IPS DF 6.9 (cell line): ENCODE results near the gene CPNE1.

ENCODE experiments used
- DNase-seq: peaks from one replicate; pipeline ENCODE4 v3.0.0-alpha.2; 2013; ENCODE audit warnings: low read depth, low spot score
- H3K27ac ChIP-seq: one replicate; pipeline ENCODE4 v1.5.1; 2013; ENCODE audit warnings: low read length, control low read depth
- H3K27me3 ChIP-seq: 2 replicates; pipeline ENCODE4 v1.6.1; 2013; ENCODE audit warnings: mild to moderate bottlenecking, low read length; ENCODE audit not compliant: control insufficient read depth, insufficient read depth
- H3K36me3 ChIP-seq: 2 replicates; pipeline ENCODE4 v1.6.1; 2013; ENCODE audit warnings: low read length; ENCODE audit not compliant: control insufficient read depth, insufficient read depth
- H3K4me1 ChIP-seq: 2 replicates; pipeline ENCODE4 v1.6.1; 2013; ENCODE audit warnings: low read length; ENCODE audit not compliant: control insufficient read depth, insufficient read depth
- H3K4me3 ChIP-seq: 2 replicates; pipeline ENCODE4 v1.5.1; 2013; ENCODE audit warnings: mild to moderate bottlenecking, low read length
- H3K9me3 ChIP-seq: 2 replicates; pipeline ENCODE4 v1.6.1; 2013; ENCODE audit warnings: low read length, inconsistent platforms; ENCODE audit not compliant: control insufficient read depth, insufficient read depth
- WGBS: extraction: QIAGEN DNeasy Blood & Tissue Kit; methylation state at CpG from one replicate; pipeline ENCODE4 v1.1.7; 2013; ENCODE audit warnings: mixed read lengths, missing lambda C conversion rate; ENCODE audit not compliant: insufficient read length, insufficient coverage; 5-methylcytosine and 5-hydroxymethylcytosine counted together

Gene CPNE1

GRCh38 chr20:35637276-35637675 lies 27.4 kb downstream of the CPNE1 start:
- H3K4me3 ChIP-seq: no peak overlapping the region
- no peak for DNase-seq
- H3K27ac ChIP-seq: no peak overlapping the region
- no peaks in the 10 kb centered on the region for H3K4me1 ChIP-seq
- peaks cover 1% of the 10 kb centered on the region; the same call in 1 of the 2 replicates for H3K36me3 ChIP-seq
- no CpG with 5 or more reads among the region's 6 CpGs for WGBS
- no peaks in the 10 kb centered on the region for H3K9me3 ChIP-seq
- no peaks in the 10 kb centered on the region for H3K27me3 ChIP-seq

DNA sequence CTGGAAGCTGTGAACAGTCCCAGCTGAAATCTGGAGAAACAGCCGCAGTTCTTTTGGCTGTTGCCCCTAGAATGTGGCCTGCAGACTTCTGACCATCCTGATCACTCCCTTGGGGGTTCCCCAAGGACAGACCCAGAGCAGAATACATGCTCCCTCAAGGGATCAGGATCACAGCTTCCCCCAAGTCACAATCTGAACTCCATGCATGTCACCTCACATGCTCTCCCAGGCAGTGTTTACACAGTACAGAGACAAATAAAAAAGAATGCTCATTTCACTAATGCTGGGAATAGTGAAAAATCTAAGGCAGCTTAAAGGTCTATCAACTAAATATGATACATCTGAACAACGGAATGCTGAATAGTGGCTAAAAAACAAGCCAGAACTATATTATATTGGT lies 28.6 kb downstream of the CPNE1 start:
- Histone ChIP-seq H3K4me1 (no peaks in the 10 kb centered on the region), H3K27ac (no peak overlapping the region), H3K9me3 (no peaks in the 10 kb centered on the region), H3K4me3 (no peak overlapping the region), H3K27me3 (no peaks in the 10 kb centered on the region), H3K36me3 (peaks cover 7% of the 10 kb centered on the region)
- no CpG with 5 or more reads among the region's 2 CpGs for WGBS
- DNase-seq: no peak

DNA sequence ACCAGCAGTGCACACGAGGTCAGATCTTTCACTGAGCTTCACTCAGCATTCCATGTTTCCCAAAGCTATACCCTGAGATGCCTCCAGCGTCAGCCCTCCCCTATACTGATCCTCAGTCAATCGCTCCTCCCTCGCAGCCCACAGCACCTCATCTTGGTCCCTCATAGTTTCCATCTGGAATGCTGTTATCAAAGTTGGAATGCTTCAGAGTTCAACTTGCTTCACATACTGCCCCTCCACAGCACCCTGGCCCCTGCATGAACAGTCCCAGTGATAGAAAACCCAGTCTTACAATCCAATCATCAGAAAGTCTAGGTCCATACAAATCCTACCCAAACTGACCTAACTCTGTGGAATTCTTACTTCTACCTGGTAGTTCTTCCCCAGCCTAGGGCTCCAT lies 29.0 kb downstream of the CPNE1 start:
- WGBS: no CpG with 5 or more reads among the region's 4 CpGs
- no peak for DNase-seq
- Histone ChIP-seq H3K27me3 (no peaks in the 10 kb centered on the region), H3K4me1 (no peaks in the 10 kb centered on the region), H3K4me3 (no peak overlapping the region), H3K36me3 (peaks cover 11% of the 10 kb centered on the region), H3K9me3 (no peaks in the 10 kb centered on the region), H3K27ac (no peak overlapping the region)

DNA sequence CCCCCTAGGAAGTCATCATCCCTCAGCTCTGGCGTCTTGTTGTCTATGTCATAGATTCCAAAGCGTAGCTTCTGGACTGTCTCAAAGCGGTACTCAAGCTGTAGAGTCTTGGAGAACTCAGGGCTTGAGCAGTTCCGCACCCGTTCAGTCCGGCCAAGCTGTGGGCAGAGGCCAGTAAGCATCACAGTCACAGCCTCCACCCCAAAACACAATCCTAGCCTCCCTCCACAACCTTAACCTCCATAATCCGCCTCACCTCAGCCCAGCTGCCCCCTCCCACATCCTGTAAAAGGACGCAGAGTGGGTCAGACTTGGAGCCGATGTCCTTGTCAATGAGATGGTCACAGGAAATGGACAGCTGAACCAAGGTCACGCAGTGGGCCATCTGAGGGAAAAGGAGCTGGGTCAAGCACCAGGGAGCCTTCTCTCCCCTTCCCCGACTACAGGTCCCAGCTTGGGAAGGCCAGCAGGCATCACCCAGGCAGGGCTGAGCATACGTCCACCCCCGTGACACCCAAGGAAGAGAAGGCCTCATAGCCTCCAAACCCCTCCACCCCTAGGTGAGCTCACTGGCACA lies 32.1 kb downstream of the CPNE1 start:
- WGBS: no CpG with 5 or more reads among the region's 13 CpGs

GRCh38 chr20:35630636-35631035 lies 34.1 kb downstream of the CPNE1 start:
- peaks cover 26% of the 10 kb centered on the region for H3K36me3 ChIP-seq
- H3K27me3 ChIP-seq: no peaks in the 10 kb centered on the region
- WGBS: no CpG with 5 or more reads among the region's 4 CpGs

More for the DNA sequence above, 32.1 kb downstream of the CPNE1 start:
- no peak overlapping the region for H3K27ac ChIP-seq
- H3K9me3 ChIP-seq: no peaks in the 10 kb centered on the region
- H3K27me3 ChIP-seq: no peaks in the 10 kb centered on the region
- peaks cover 15% of the 10 kb centered on the region for H3K36me3 ChIP-seq
- DNase-seq: no peak
- H3K4me1 ChIP-seq: no peaks in the 10 kb centered on the region
- no peak overlapping the region for H3K4me3 ChIP-seq

DNA sequence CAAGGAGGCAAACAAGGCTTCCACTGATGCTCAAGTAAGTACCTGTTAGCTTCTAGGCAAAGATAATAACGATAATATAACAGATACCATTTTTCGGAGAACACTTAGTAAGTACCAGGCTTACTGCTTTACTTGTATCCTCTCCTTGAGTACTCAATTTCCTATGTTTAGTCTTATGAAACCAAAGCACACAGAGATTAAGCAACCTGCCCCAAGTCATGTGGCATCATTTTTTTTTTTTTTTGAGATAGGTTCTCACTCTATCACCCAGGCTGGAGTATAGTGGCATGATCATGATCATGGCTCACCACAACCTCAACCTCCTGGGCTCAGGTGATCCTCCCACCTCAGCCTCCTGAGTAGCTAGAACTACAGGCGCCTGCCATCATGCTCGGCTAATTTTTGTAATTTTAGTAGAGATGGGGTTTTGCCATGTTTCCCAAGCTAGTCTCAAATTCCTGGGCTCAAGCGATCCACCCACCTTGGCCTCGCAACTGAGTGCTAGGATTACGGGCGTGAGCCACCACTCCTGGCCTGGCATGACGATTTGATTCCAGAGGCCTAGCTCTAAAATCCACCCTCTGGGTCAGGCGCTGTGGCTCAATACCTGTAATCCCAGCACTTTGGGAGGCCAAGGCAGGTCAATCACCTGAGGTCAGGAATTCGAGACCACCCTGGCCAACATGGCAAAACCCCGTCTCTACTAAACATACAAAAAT lies 35.1 kb downstream of the CPNE1 start:
- Histone ChIP-seq H3K4me1 (no peaks in the 10 kb centered on the region), H3K9me3 (no peaks in the 10 kb centered on the region), H3K4me3 (no peak overlapping the region), H3K27me3 (no peaks in the 10 kb centered on the region), H3K36me3 (peaks cover 29% of the 10 kb centered on the region), H3K27ac (no peak overlapping the region)
- no peak for DNase-seq
- no CpG with 5 or more reads among the region's 12 CpGs for WGBS

More at GRCh38 chr20:35630636-35631035, 34.1 kb downstream of the CPNE1 start:
- Histone ChIP-seq H3K4me1 (no peaks in the 10 kb centered on the region), H3K27ac (no peak overlapping the region), H3K4me3 (no peak overlapping the region), H3K9me3 (no peaks in the 10 kb centered on the region)
- DNase-seq: no peak

GRCh38 chr20:35627121-35627520 lies 37.6 kb downstream of the CPNE1 start:
- Histone ChIP-seq H3K27ac (no peak overlapping the region), H3K9me3 (no peaks in the 10 kb centered on the region), H3K4me3 (no peak overlapping the region), H3K36me3 (peaks cover 26% of the 10 kb centered on the region), H3K27me3 (no peaks in the 10 kb centered on the region), H3K4me1 (no peaks in the 10 kb centered on the region)
- no peak for DNase-seq
- no CpG with 5 or more reads among the region's 8 CpGs for WGBS

GRCh38 chr20:35626386-35627001 lies 38.2 kb downstream of the CPNE1 start:
- Histone ChIP-seq H3K27me3 (no peaks in the 10 kb centered on the region), H3K36me3 (peaks cover 25% of the 10 kb centered on the region), H3K4me3 (no peak overlapping the region), H3K9me3 (no peaks in the 10 kb centered on the region), H3K4me1 (no peaks in the 10 kb centered on the region), H3K27ac (no peak overlapping the region)
- no peak for DNase-seq
- no CpG with 5 or more reads among the region's 13 CpGs for WGBS

- Histone ChIP-seq H3K9me3 (no peaks in the 10 kb centered on the region), H3K27me3 (no peaks in the 10 kb centered on the region), H3K4me3 (no peak overlapping the region), H3K4me1 (no peaks in the 10 kb centered on the region), H3K27ac (no peak overlapping the region), H3K36me3 (peaks cover 20% of the 10 kb centered on the region)
- no CpG with 5 or more reads among the region's 6 CpGs for WGBS
- DNase-seq: no peak
Measured at GRCh38 chr20:35625584-35626385, 38.9 kb downstream of the CPNE1 start.

DNA sequence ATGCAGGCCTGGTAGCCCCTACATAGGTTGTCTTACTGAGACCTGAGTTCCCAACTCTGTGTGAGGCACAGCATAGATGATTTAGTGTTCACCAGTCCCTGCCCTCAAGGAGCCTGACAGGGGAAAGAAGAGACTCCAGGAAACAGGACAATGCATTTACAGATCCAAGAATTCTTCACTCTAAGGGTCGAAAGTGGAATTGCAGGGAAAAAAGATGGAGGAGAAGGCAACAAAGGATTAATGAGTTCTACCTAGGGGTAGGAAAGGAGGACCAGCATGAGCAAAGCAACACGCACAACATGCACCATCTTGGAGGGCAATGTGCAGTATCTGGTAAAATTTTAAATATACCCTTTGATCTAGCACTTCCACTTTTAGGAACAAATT lies 43.1 kb downstream of the CPNE1 start:
- WGBS: no CpG with 5 or more reads among the region's 2 CpGs
- no peaks in the 10 kb centered on the region for H3K9me3 ChIP-seq
- H3K4me3 ChIP-seq: no peak overlapping the region
- H3K4me1 ChIP-seq: peaks cover 8% of the 10 kb centered on the region
- H3K36me3 ChIP-seq: peaks cover 12% of the 10 kb centered on the region
- H3K27me3 ChIP-seq: no peaks in the 10 kb centered on the region
- no peak for DNase-seq
- H3K27ac ChIP-seq: no peak overlapping the region
